ENCODE data around the gene DDX3X. TPM values are rescaled to one million over a fixed set of nuclear protein-coding genes. Genes with fewer than 3 reads are reported as not detected.

The DDX3X gene
- total and polyA plus RNA-seq, 2 of the 13 experiments (the other 11 are each of a cell fraction or from before 2014, with no cell fraction given), result 53.5 to 239 TPM

GRCh38 chrX:41352329-41352838 is 18.4 kb downstream of the DDX3X start:
- no TSS peak for BruUV-seq (replicated peaks)
- ChIA-PET POLR2A (no interaction called here), CTCF (ENCODE audit: low intra/inter-chr PET ratio, low total read pairs) (no interaction called here)
- Histone ChIP-seq H4K20me1 (ENCODE audit: insufficient read depth, low read length) (peaks cover 9% of the 10 kb centered on the region; the same call in 1 of the 2 replicates), H3K79me2 (ENCODE audit: insufficient read depth, low read length) (no peaks in the 10 kb centered on the region), H3K9me3 (ENCODE audit: low read length) (no peaks in the 10 kb centered on the region), H3K9ac (ENCODE audit: insufficient read depth, low read depth, low read length) (no peak overlapping the region), H3K36me3 (replicated peaks in 1 of 2; ENCODE audit: control insufficient read depth in 1 of 2, insufficient read depth in 2 of 2, low read length in 2 of 2) (peaks cover 2 to 3% of the 10 kb centered on the region in 2 experiments; a peak in 2 of 5 replicates), H3K4me3 (replicated peaks in 1 of 3; ENCODE audit: insufficient read depth in 1 of 3, low read depth in 2 of 3, low read length in 3 of 3) (no peak overlapping the region), H3K27me3 (ENCODE audit: control insufficient read depth in 1 of 2, insufficient read depth in 2 of 2, low read length in 2 of 2) (no peaks in the 10 kb centered on the region), H3K27ac (ENCODE audit: extremely low read length, insufficient read depth, low read length) (no peak overlapping the region), H2AFZ (ENCODE audit: low read length) (no peak overlapping the region), H3K4me1 (ENCODE audit: insufficient read depth, low read length) (no peaks in the 10 kb centered on the region), H3K4me2 (ENCODE audit: low read depth, low read length) (no peak overlapping the region)
- no peak for FAIRE-seq
- WGBS (ENCODE audit: low lambda C conversion rate), result 95% methylated on average over 3 of the region's 3 CpGs
- peak; percentile 17 for ATAC-seq
- intact Hi-C loops (cut with micrococcal nuclease; ENCODE audit: unreplicated experiment), result no loop called here
- TF ChIP-seq ZNF143 (CRISPR knock-in tag; IDR thresholded peaks at IDR 0.05), result no peak
- in situ Hi-C loops (cut with HindIII; ENCODE audit: extremely low pct_ligation_motif_present, low pct_unique_long_range_greater_than_20kb), result no loop called here
- DNase-seq (ENCODE audit: low spot score), result no peak

- H3K4me2 ChIP-seq (ENCODE audit: low read depth, low read length), result no peak overlapping the region
- H3K36me3 ChIP-seq (replicated peaks in 1 of 2; ENCODE audit: control insufficient read depth in 1 of 2, insufficient read depth in 2 of 2, low read length in 2 of 2), result no peaks in the 10 kb centered on the region
- TF ChIP-seq DPF2 (CRISPR knock-in tag; IDR thresholded peaks at IDR 0.05; ENCODE audit: borderline replicate concordance, low read depth), result no peak
- peak; percentile 16 for ATAC-seq
- H3K79me2 ChIP-seq (ENCODE audit: insufficient read depth, low read length), result no peaks in the 10 kb centered on the region
- no peaks in the 10 kb centered on the region for H3K9me3 ChIP-seq (ENCODE audit: low read length)
- H2AFZ ChIP-seq (ENCODE audit: low read length), result no peak overlapping the region
- FAIRE-seq, result no peak
- H3K9ac ChIP-seq (ENCODE audit: insufficient read depth, low read depth, low read length), result no peak overlapping the region
- in situ Hi-C loops (cut with HindIII; ENCODE audit: extremely low pct_ligation_motif_present, low pct_unique_long_range_greater_than_20kb) (no loop called here), intact Hi-C loops (cut with micrococcal nuclease; ENCODE audit: unreplicated experiment) (no loop called here)
- ChIA-PET CTCF (ENCODE audit: low intra/inter-chr PET ratio, low total read pairs) (no interaction called here), POLR2A (interaction anchor here (0.6 kb wide), 1 partner anchor 26 kb away, joined by 3 read pairs; no protein-coding TSS in a partner anchor)
- H4K20me1 ChIP-seq (ENCODE audit: insufficient read depth, low read length), result 0 out of 2 replicates have a peak, but pooled peaks cover 2% of the 10 kb centered on the region
- BruUV-seq (replicated peaks), result no TSS peak
- 84% methylated on average over 3 of the region's 3 CpGs for WGBS (ENCODE audit: low lambda C conversion rate)
- H3K27ac ChIP-seq (ENCODE audit: extremely low read length, insufficient read depth, low read length), result no peak overlapping the region
- no peak overlapping the region for H3K4me3 ChIP-seq (replicated peaks in 1 of 3; ENCODE audit: insufficient read depth in 1 of 3, low read depth in 2 of 3, low read length in 3 of 3)
- H3K4me1 ChIP-seq (ENCODE audit: insufficient read depth, low read length), result no peaks in the 10 kb centered on the region
- DNase-seq (ENCODE audit: low spot score), result no peak
- H3K27me3 ChIP-seq (ENCODE audit: control insufficient read depth in 1 of 2, insufficient read depth in 2 of 2, low read length in 2 of 2), result no peaks in the 10 kb centered on the region
These were observed 20.0 kb downstream of the DDX3X start for GRCh38 chrX:41353985-41354384.

Data from HepG2 (cell line).